OCI-LY3 (cell line): ENCODE measurements around the gene CYP27A1.

Experiments
- H2AFZ ChIP-seq: fragments of 200-600, 300-600 bp; shearing (Covaris generic); 2 replicates; pipeline ENCODE4 v1.6.0; 2014; ENCODE audit warnings: antibody characterized with exemption, low read depth, low read length
- H3K27ac ChIP-seq: fragments of 200-600, 300-600 bp; sonication (generic); 2 replicates; pipeline ENCODE4 v1.5.1; 2014; ENCODE audit warnings: mild to moderate bottlenecking, low read length, moderate library complexity, mixed read lengths
- H3K27me3 ChIP-seq: fragments of 200-600, 300-600 bp; sonication (generic); 2 replicates; pipeline ENCODE4 v1.6.1; 2014; ENCODE audit warnings: low read depth, low read length, mixed read lengths
- H3K36me3 ChIP-seq: fragments of 200-600, 300-600 bp; sonication (generic); replicated peaks from 2 replicates; pipeline ENCODE3; 2014; ENCODE audit warnings: low read depth, low read length, mixed read lengths
- H3K4me1 ChIP-seq: fragments of 300-600, 200-600 bp; sonication (generic); 2 replicates; pipeline ENCODE4 v1.6.1; 2014; ENCODE audit warnings: low read length, mixed read lengths
- H3K4me2 ChIP-seq: fragments of 200-600, 300-600 bp; sonication (generic); 2 replicates; pipeline ENCODE4 v1.6.1; 2014; ENCODE audit warnings: low read length, mixed read lengths
- H3K4me3 ChIP-seq: fragments of 300-600, 200-600 bp; sonication (generic); 2 replicates; pipeline ENCODE4 v1.5.1; 2014; ENCODE audit warnings: antibody characterized with exemption, mild to moderate bottlenecking, low read length, moderate library complexity
- H3K79me2 ChIP-seq: fragments of 300-600, 200-600 bp; shearing (Covaris generic); 2 replicates; pipeline ENCODE4 v1.6.1; 2014; ENCODE audit warnings: mild to moderate bottlenecking, low read length, mixed read lengths
- H3K9ac ChIP-seq: fragments of 300-600, 200-600 bp; shearing (Covaris generic); 2 replicates; pipeline ENCODE4 v1.6.0; 2014; ENCODE audit warnings: mild to moderate bottlenecking, low read length, moderate library complexity
- H3K9me3 ChIP-seq: fragments of 200-600, 300-600 bp; shearing (Covaris generic); 2 replicates; pipeline ENCODE4 v1.6.1; 2014; ENCODE audit warnings: low read length, mixed read lengths; ENCODE audit not compliant: insufficient read depth
- H4K20me1 ChIP-seq: fragments of 200-600, 300-600 bp; sonication (generic); 2 replicates; pipeline ENCODE4 v1.6.1; 2016; ENCODE audit warnings: low read length, mixed read lengths; ENCODE audit not compliant: insufficient read depth
- EZH2phosphoT487 ChIP-seq: fragments of 200-600 bp; shearing (Covaris generic); IDR thresholded peaks from 2 replicates; pipeline ENCODE4 v1.6.1; 2018; ENCODE audit warnings: antibody characterized with exemption, mixed run types, low read depth
- TF ChIP-seq, protein P1 (sequence below): fragments of 200-600, 300-600 bp; sonication (generic); IDR thresholded peaks from 2 replicates; pipeline ENCODE4 v1.5.1; 2014; ENCODE audit warnings: antibody characterized with exemption, low read length, low read depth

CYP27A1 gene

DNA sequence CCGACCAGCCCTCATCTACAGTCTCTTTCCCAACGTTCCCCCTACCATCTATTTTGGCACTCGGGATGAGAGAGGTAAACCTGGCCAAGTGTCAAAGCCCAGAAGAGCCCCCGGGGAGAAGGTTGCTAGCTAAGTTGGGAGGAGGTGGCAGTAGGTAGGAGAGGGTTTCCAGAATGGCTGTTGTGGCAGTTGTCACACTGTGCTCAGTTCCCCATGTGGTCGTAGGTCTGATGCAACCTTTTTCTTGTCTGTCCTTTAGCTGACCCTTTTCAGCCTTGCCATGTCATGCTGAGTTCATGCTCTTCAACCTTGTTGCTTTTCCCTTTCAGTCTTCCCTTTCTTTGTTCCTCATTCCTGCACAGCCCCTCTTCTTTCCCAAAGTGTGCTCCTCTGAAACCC is 36.8 kb upstream of the CYP27A1 start:
- H3K36me3 ChIP-seq = peaks cover 17% of the 10 kb centered on the region
- H3K4me1 ChIP-seq = peaks cover 32% of the 10 kb centered on the region
- no peaks in the 10 kb centered on the region for H3K79me2 ChIP-seq
- no peaks in the 10 kb centered on the region for H3K9me3 ChIP-seq
- H3K9ac ChIP-seq = no peak overlapping the region
- no peaks in the 10 kb centered on the region for H3K27me3 ChIP-seq
- H4K20me1 ChIP-seq = peaks cover 8% of the 10 kb centered on the region
- no peak overlapping the region for H2AFZ ChIP-seq
- no peak overlapping the region for H3K4me2 ChIP-seq
- no peak overlapping the region for H3K4me3 ChIP-seq
- TF ChIP-seq EZH2phosphoT487 = no peak
- TF ChIP-seq, protein P1, sequence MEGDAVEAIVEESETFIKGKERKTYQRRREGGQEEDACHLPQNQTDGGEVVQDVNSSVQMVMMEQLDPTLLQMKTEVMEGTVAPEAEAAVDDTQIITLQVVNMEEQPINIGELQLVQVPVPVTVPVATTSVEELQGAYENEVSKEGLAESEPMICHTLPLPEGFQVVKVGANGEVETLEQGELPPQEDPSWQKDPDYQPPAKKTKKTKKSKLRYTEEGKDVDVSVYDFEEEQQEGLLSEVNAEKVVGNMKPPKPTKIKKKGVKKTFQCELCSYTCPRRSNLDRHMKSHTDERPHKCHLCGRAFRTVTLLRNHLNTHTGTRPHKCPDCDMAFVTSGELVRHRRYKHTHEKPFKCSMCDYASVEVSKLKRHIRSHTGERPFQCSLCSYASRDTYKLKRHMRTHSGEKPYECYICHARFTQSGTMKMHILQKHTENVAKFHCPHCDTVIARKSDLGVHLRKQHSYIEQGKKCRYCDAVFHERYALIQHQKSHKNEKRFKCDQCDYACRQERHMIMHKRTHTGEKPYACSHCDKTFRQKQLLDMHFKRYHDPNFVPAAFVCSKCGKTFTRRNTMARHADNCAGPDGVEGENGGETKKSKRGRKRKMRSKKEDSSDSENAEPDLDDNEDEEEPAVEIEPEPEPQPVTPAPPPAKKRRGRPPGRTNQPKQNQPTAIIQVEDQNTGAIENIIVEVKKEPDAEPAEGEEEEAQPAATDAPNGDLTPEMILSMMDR = no peak
- H3K27ac ChIP-seq = no peak overlapping the region

DNA sequence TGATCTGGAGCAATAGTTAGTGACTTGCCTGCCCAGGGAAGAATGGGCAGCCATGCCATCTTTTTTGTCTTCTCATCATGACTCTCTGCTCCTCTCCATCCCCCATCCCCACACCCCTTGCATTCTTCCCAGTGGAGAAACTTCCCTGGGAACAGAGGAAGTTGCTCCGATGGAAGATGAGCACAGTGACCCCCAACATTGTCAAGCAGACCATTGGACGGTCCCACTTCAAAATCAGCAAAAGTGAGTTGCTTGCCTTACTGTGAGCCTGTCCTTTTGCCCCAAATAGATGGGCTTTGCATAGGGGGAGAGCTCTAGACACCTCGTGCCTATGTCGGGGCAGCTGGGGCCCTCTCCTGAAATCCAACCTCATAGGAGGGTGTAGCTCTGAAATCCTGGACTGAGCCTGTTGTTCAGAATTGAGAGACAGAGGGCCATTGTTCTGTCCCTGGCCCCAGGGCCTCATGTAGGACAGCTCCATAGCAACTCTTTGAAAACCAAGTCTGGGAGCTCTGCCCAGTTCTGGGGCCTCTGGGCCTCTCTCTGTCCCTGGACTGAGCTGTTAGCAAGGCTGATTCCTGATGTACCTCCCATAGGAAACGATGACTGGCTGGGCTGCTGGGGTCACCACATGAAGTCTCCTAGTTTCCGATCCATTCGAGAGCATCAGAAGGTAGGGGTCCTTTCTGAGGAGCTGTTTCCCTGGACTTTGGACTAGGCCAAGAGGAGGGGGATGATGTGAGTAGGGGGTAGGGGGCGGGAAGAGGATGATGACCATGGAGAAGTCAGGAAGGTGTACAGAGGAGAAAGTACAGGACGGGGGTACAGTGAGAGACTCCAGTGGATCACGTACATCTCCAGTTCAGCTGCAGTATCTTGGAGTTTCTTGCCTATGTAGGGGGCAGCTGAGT is 36.1 kb upstream of the CYP27A1 start:
- Histone ChIP-seq H3K4me2 (no peak overlapping the region), H4K20me1 (peaks cover 8% of the 10 kb centered on the region), H3K9ac (no peak overlapping the region), H3K27ac (no peak overlapping the region), H3K4me1 (peaks cover 32% of the 10 kb centered on the region), H3K4me3 (no peak overlapping the region), H3K9me3 (no peaks in the 10 kb centered on the region), H3K36me3 (peaks cover 17% of the 10 kb centered on the region), H3K27me3 (no peaks in the 10 kb centered on the region), H3K79me2 (no peaks in the 10 kb centered on the region), H2AFZ (no peak overlapping the region)
- TF ChIP-seq EZH2phosphoT487 = no peak
- TF ChIP-seq, protein P1 = no peak

DNA sequence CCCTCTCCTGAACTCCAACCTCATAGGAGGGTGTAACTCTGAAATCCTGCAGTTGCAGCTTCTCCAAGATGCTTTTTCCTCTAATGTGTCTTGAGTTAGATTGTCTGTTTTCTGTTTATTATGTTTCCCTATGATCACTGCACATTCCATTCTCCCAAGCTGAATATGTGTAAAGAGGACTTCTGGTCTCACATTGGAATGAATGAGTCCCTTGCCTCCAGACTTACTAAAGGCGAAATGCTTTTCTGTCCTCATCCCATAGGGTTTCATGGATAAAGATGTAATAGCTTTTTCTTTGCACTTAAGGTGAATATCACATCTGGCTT is 35.5 kb upstream of the CYP27A1 start:
- Histone ChIP-seq H3K4me3 (no peak overlapping the region), H3K27ac (no peak overlapping the region), H2AFZ (no peak overlapping the region), H3K4me1 (peaks cover 32% of the 10 kb centered on the region), H3K27me3 (no peaks in the 10 kb centered on the region), H3K36me3 (peaks cover 17% of the 10 kb centered on the region), H3K9me3 (no peaks in the 10 kb centered on the region), H3K4me2 (no peak overlapping the region), H4K20me1 (peaks cover 8% of the 10 kb centered on the region), H3K79me2 (no peaks in the 10 kb centered on the region), H3K9ac (no peak overlapping the region)
- TF ChIP-seq EZH2phosphoT487 = no peak
- TF ChIP-seq, protein P1 = no peak

DNA sequence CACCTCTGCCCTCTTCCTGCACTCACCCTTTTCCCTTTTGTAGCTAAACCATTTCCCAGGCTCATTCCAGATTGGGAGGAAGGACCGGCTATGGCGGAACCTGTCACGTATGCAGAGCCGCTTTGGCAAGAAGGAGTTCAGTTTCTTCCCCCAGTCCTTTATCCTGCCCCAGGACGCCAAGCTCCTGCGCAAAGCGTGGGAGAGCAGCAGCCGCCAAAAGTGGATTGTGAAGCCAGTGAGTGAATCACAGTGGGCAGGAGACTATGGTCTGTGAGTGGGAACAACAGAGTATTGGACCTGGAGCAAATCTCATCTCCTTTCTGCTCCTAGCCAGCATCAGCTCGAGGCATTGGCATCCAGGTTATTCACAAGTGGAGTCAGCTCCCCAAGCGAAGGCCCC is 35.0 kb upstream of the CYP27A1 start:
- no peaks in the 10 kb centered on the region for H3K27me3 ChIP-seq
- H3K4me1 ChIP-seq = peaks cover 32% of the 10 kb centered on the region
- no peaks in the 10 kb centered on the region for H3K79me2 ChIP-seq
- no peak overlapping the region for H2AFZ ChIP-seq
- H3K27ac ChIP-seq = no peak overlapping the region
- H3K4me2 ChIP-seq = no peak overlapping the region
- H3K9me3 ChIP-seq = no peaks in the 10 kb centered on the region
- H4K20me1 ChIP-seq = peaks cover 8% of the 10 kb centered on the region
- H3K4me3 ChIP-seq = no peak overlapping the region
- TF ChIP-seq, protein P1 = no peak
- TF ChIP-seq EZH2phosphoT487 = no peak
- H3K36me3 ChIP-seq = peaks cover 17% of the 10 kb centered on the region
- no peak overlapping the region for H3K9ac ChIP-seq
